Measurements from ENCODE around the gene ZSCAN2. TPM values are rescaled to one million over a fixed set of nuclear protein-coding genes. Genes with fewer than 3 reads are reported as not detected.
A peak's percentile ranks its signal among the peaks of the same experiment; 100 is the strongest.

The ZSCAN2 gene
- total RNA-seq, 3 donors from 2014 or later: 7.8 to 14.8 (median 14.4) TPM

- H3K27me3 ChIP-seq: no peaks in the 10 kb centered on the region
- H3K36me3 ChIP-seq: no peaks in the 10 kb centered on the region
- intact Hi-C loops (cut with DNase I; ENCODE audit: low total_unique reads): no loop called here
- peak within 1 kb of the TSS; percentile 64 to 76 (median 73) for H3K4me3 ChIP-seq
- H3K27ac ChIP-seq: peak within 1 kb of the TSS; percentile 86 to 87
- TF ChIP-seq POLR2AphosphoS5 (IDR thresholded peaks at IDR 0.05) (no peak), CTCF (IDR thresholded peaks at IDR 0.05) (peak; percentile 34 to 59 (median 42)), POLR2A (IDR thresholded peaks at IDR 0.05) (no peak)
- no peaks in the 10 kb centered on the region for H3K9me3 ChIP-seq
- H3K4me1 ChIP-seq: peaks cover 1 to 9% of the 10 kb centered on the region in 2 donors
- DNase-seq (ENCODE audit: low spot score in 2 of 2): peak; percentile 64 to 72
Observed at GRCh38 chr15:84658080-84658787, 57.4 kb downstream of the ZSCAN2 start, which contains the start of gene NMB. Gene NMB (minus strand): TSS chr15:84658199. CDS start chr15:84658152, 47 bp downstream.

- intact Hi-C loops (cut with DNase I; ENCODE audit: low total_unique reads): no loop called here
- DNase-seq (ENCODE audit: low spot score in 2 of 2): no peak
- H3K4me3 ChIP-seq: peak overlapping the region; percentile 64 to 76 (median 73)
- H3K36me3 ChIP-seq: no peaks in the 10 kb centered on the region
- peaks cover 0 to 5% of the 10 kb centered on the region in 2 donors for H3K4me1 ChIP-seq
- no peaks in the 10 kb centered on the region for H3K27me3 ChIP-seq
- peak overlapping the region in 1 of 2 donors; percentile 87 for H3K27ac ChIP-seq
- no peak for TF ChIP-seq POLR2AphosphoS5 (IDR thresholded peaks at IDR 0.05)
- H3K9me3 ChIP-seq: no peaks in the 10 kb centered on the region
Observed at GRCh38 chr15:84658788-84659411, 58.1 kb downstream of the ZSCAN2 start.

GRCh38 chr15:84659904-84660781 is 59.3 kb downstream of the ZSCAN2 start:
- DNase-seq (ENCODE audit: low spot score in 2 of 2): no peak
- no peak for TF ChIP-seq POLR2AphosphoS5 (IDR thresholded peaks at IDR 0.05)
- no peak for TF ChIP-seq POLR2A (IDR thresholded peaks at IDR 0.05)
- TF ChIP-seq CTCF (IDR thresholded peaks at IDR 0.05): no peak
- intact Hi-C loops (cut with DNase I; ENCODE audit: low total_unique reads): no loop called here
- Histone ChIP-seq H3K27ac (no peak overlapping the region), H3K4me3 (no peak overlapping the region), H3K36me3 (no peaks in the 10 kb centered on the region), H3K9me3 (no peaks in the 10 kb centered on the region), H3K4me1 (peaks cover 0 to 2% of the 10 kb centered on the region in 2 donors), H3K27me3 (no peaks in the 10 kb centered on the region)

GRCh38 chr15:84661001-84661400 is 60.2 kb downstream of the ZSCAN2 start:
- H3K36me3 ChIP-seq: no peaks in the 10 kb centered on the region
- H3K27ac ChIP-seq: no peak overlapping the region
- H3K27me3 ChIP-seq: no peaks in the 10 kb centered on the region
- H3K4me1 ChIP-seq: no peaks in the 10 kb centered on the region
- intact Hi-C loops (cut with DNase I; ENCODE audit: low total_unique reads): no loop called here
- H3K4me3 ChIP-seq: no peak overlapping the region
- TF ChIP-seq POLR2A (IDR thresholded peaks at IDR 0.05) (no peak), POLR2AphosphoS5 (IDR thresholded peaks at IDR 0.05) (no peak), CTCF (IDR thresholded peaks at IDR 0.05) (no peak)
- DNase-seq (ENCODE audit: low spot score in 2 of 2): no peak
- H3K9me3 ChIP-seq: no peaks in the 10 kb centered on the region

- Histone ChIP-seq H3K27me3 (no peaks in the 10 kb centered on the region), H3K9me3 (no peaks in the 10 kb centered on the region), H3K4me1 (peaks cover 0 to 4% of the 10 kb centered on the region in 2 donors), H3K4me3 (no peak overlapping the region), H3K36me3 (no peaks in the 10 kb centered on the region), H3K27ac (no peak overlapping the region)
- no peak for TF ChIP-seq POLR2AphosphoS5 (IDR thresholded peaks at IDR 0.05)
- TF ChIP-seq CTCF (IDR thresholded peaks at IDR 0.05): no peak
- no peak for TF ChIP-seq POLR2A (IDR thresholded peaks at IDR 0.05)
- intact Hi-C loops (cut with DNase I; ENCODE audit: low total_unique reads): no loop called here
- DNase-seq (ENCODE audit: low spot score in 2 of 2): no peak
Observed at GRCh38 chr15:84666373-84666772, 65.6 kb downstream of the ZSCAN2 start.
